NT2/D1 (cell line): ENCODE results near the gene SLC66A2.

ENCODE experiments used
- SUZ12 ChIP-seq: IDR thresholded peaks from 2 replicates; pipeline ENCODE4 v1.6.1; 2011; ENCODE audit not compliant: insufficient read length, insufficient read depth; ENCODE audit errors: extremely low read depth
- YY1 ChIP-seq: IDR thresholded peaks from 2 replicates; pipeline ENCODE4 v1.6.1; 2011; ENCODE audit not compliant: insufficient read length, insufficient read depth

GRCh38 chr18:79928563-79928960 is 22.9 kb downstream of the SLC66A2 start:
- TF ChIP-seq SUZ12 (no peak), YY1 (no peak)
